Measurements from ENCODE around the gene KCNIP4.
"Not testable (repeated sequence)": the region's sequence is repeated elsewhere in the genome, so short reads cannot be mapped to it uniquely, and the experiment has no call there.

KCNIP4 gene

GRCh38 chr4:20760053-20760452 lies 1188.5 kb downstream of the KCNIP4 start:
- DNase-seq (no peak), ATAC-seq (no peak)
- Mint-ChIP-seq H3K27me3 (no peaks in the 10 kb centered on the region), H3K36me3 (ENCODE audit: low read depth) (no peaks in the 10 kb centered on the region), H3K4me1 (no peaks in the 10 kb centered on the region), H3K4me3 (no peak overlapping the region), H3K9me3 (no peaks in the 10 kb centered on the region), H3K27ac (no peak overlapping the region)

- Mint-ChIP-seq H3K27ac (no peak overlapping the region), H3K4me3 (no peak overlapping the region), H3K27me3 (no peaks in the 10 kb centered on the region), H3K4me1 (no peaks in the 10 kb centered on the region), H3K36me3 (ENCODE audit: low read depth) (peaks cover 10% of the 10 kb centered on the region), H3K9me3 (no peaks in the 10 kb centered on the region)
- DNase-seq = no peak
- no peak for ATAC-seq
Measured at GRCh38 chr4:20754036-20754435, 1194.5 kb downstream of the KCNIP4 start.

- Mint-ChIP-seq H3K4me1 (no peaks in the 10 kb centered on the region), H3K27me3 (no peaks in the 10 kb centered on the region), H3K27ac (no peak overlapping the region), H3K9me3 (no peaks in the 10 kb centered on the region), H3K4me3 (no peak overlapping the region), H3K36me3 (ENCODE audit: low read depth) (peaks cover 12% of the 10 kb centered on the region)
- ATAC-seq (no peak), DNase-seq (no peak)
Measured at GRCh38 chr4:20752641-20753040, 1195.9 kb downstream of the KCNIP4 start.

GRCh38 chr4:20746000-20746399 lies 1202.6 kb downstream of the KCNIP4 start:
- not testable (repeated sequence) for H3K27ac Mint-ChIP-seq, H3K4me3 Mint-ChIP-seq, ATAC-seq, DNase-seq, H3K4me1 Mint-ChIP-seq, H3K27me3 Mint-ChIP-seq
- H3K9me3 Mint-ChIP-seq = peaks cover 19% of the 10 kb centered on the region
- H3K36me3 Mint-ChIP-seq (ENCODE audit: low read depth) = peaks cover 17% of the 10 kb centered on the region

GRCh38 chr4:20735931-20736330 lies 1212.6 kb downstream of the KCNIP4 start:
- Mint-ChIP-seq H3K27ac (no peak overlapping the region), H3K36me3 (ENCODE audit: low read depth) (peaks cover 79% of the 10 kb centered on the region), H3K4me3 (no peak overlapping the region), H3K4me1 (no peaks in the 10 kb centered on the region), H3K9me3 (peaks cover 52% of the 10 kb centered on the region), H3K27me3 (no peaks in the 10 kb centered on the region)
- DNase-seq (no peak), ATAC-seq (no peak)

- ATAC-seq = no peak
Measured at GRCh38 chr4:20724915-20725314, 1223.7 kb downstream of the KCNIP4 start.

GRCh38 chr4:20723463-20723862 lies 1225.1 kb downstream of the KCNIP4 start:
- Mint-ChIP-seq H3K9me3 (no peaks in the 10 kb centered on the region), H3K27me3 (no peaks in the 10 kb centered on the region), H3K4me3 (no peak overlapping the region), H3K4me1 (no peaks in the 10 kb centered on the region), H3K27ac (no peak overlapping the region), H3K36me3 (ENCODE audit: low read depth) (peaks cover 73% of the 10 kb centered on the region)
- DNase-seq (no peak), ATAC-seq (no peak)

More at GRCh38 chr4:20724915-20725314, 1223.7 kb downstream of the KCNIP4 start:
- H3K4me3 Mint-ChIP-seq = no peak overlapping the region
- no peak for DNase-seq
- H3K27me3 Mint-ChIP-seq = no peaks in the 10 kb centered on the region
- H3K4me1 Mint-ChIP-seq = no peaks in the 10 kb centered on the region
- H3K9me3 Mint-ChIP-seq = no peaks in the 10 kb centered on the region
- H3K27ac Mint-ChIP-seq = no peak overlapping the region
- H3K36me3 Mint-ChIP-seq (ENCODE audit: low read depth) = peaks cover 68% of the 10 kb centered on the region

GRCh38 chr4:20723019-20723418 lies 1225.6 kb downstream of the KCNIP4 start:
- no peaks in the 10 kb centered on the region for H3K4me1 Mint-ChIP-seq
- H3K27me3 Mint-ChIP-seq = no peaks in the 10 kb centered on the region
- DNase-seq = no peak
- peaks cover 78% of the 10 kb centered on the region for H3K36me3 Mint-ChIP-seq (ENCODE audit: low read depth)
- no peaks in the 10 kb centered on the region for H3K9me3 Mint-ChIP-seq
- H3K4me3 Mint-ChIP-seq = no peak overlapping the region
- ATAC-seq = no peak
- no peak overlapping the region for H3K27ac Mint-ChIP-seq

GRCh38 chr4:20711335-20711734 lies 1237.2 kb downstream of the KCNIP4 start:
- H3K9me3 Mint-ChIP-seq = peaks cover 5% of the 10 kb centered on the region
- H3K27ac Mint-ChIP-seq = no peak overlapping the region
- no peak for DNase-seq
- no peak for ATAC-seq
- no peaks in the 10 kb centered on the region for H3K4me1 Mint-ChIP-seq
- no peak overlapping the region for H3K4me3 Mint-ChIP-seq
- no peaks in the 10 kb centered on the region for H3K27me3 Mint-ChIP-seq
- H3K36me3 Mint-ChIP-seq (ENCODE audit: low read depth) = peaks cover 40% of the 10 kb centered on the region

GRCh38 chr4:20700007-20700761 lies 1248.4 kb downstream of the KCNIP4 start, which contains the start of gene PACRGL:
PACRGL (plus strand) TSS chr4:20700458; CDS start chr4:20704482, 4,024 bp downstream.
- peak; percentile 92 for DNase-seq
- ATAC-seq = peak; percentile 100
- peaks cover 25% of the 10 kb centered on the region for H3K4me1 Mint-ChIP-seq
- peak within 1 kb of the TSS; percentile 92 for H3K27ac Mint-ChIP-seq
- H3K9me3 Mint-ChIP-seq = no peaks in the 10 kb centered on the region
- H3K27me3 Mint-ChIP-seq = peaks cover 2% of the 10 kb centered on the region
- peaks cover 14% of the 10 kb centered on the region for H3K36me3 Mint-ChIP-seq (ENCODE audit: low read depth)
- H3K4me3 Mint-ChIP-seq = peak within 1 kb of the TSS; percentile 90

GRCh38 chr4:20698820-20699219 lies 1249.8 kb downstream of the KCNIP4 start:
- no peak for ATAC-seq
- peaks cover 2% of the 10 kb centered on the region for H3K27me3 Mint-ChIP-seq

GRCh38 chr4:20698382-20698781 lies 1250.2 kb downstream of the KCNIP4 start:
- Mint-ChIP-seq H3K36me3 (ENCODE audit: low read depth) (peaks cover 1% of the 10 kb centered on the region), H3K27me3 (peaks cover 2% of the 10 kb centered on the region), H3K9me3 (no peaks in the 10 kb centered on the region), H3K4me3 (no peak overlapping the region), H3K4me1 (peaks cover 25% of the 10 kb centered on the region), H3K27ac (no peak overlapping the region)
- ATAC-seq = no peak
- no peak for DNase-seq

More at GRCh38 chr4:20698820-20699219, 1249.8 kb downstream of the KCNIP4 start:
- Mint-ChIP-seq H3K36me3 (ENCODE audit: low read depth) (peaks cover 3% of the 10 kb centered on the region), H3K4me1 (peaks cover 25% of the 10 kb centered on the region), H3K4me3 (peak overlapping the region; percentile 45), H3K9me3 (no peaks in the 10 kb centered on the region), H3K27ac (no peak overlapping the region)
- DNase-seq = no peak

- no peak for ATAC-seq
Measured at GRCh38 chr4:20696815-20697214, 1251.8 kb downstream of the KCNIP4 start.

GRCh38 chr4:20687864-20688263 lies 1260.7 kb downstream of the KCNIP4 start:
- Mint-ChIP-seq H3K27me3 (peaks cover 7% of the 10 kb centered on the region), H3K9me3 (no peaks in the 10 kb centered on the region), H3K4me1 (no peaks in the 10 kb centered on the region), H3K36me3 (ENCODE audit: low read depth) (no peaks in the 10 kb centered on the region), H3K27ac (no peak overlapping the region), H3K4me3 (no peak overlapping the region)
- DNase-seq (no peak), ATAC-seq (no peak)

More at GRCh38 chr4:20696815-20697214, 1251.8 kb downstream of the KCNIP4 start:
- peaks cover 1% of the 10 kb centered on the region for H3K36me3 Mint-ChIP-seq (ENCODE audit: low read depth)
- no peak overlapping the region for H3K27ac Mint-ChIP-seq
- H3K27me3 Mint-ChIP-seq = peaks cover 2% of the 10 kb centered on the region
- H3K4me3 Mint-ChIP-seq = no peak overlapping the region
- no peak for DNase-seq
- H3K9me3 Mint-ChIP-seq = no peaks in the 10 kb centered on the region
- peaks cover 15% of the 10 kb centered on the region for H3K4me1 Mint-ChIP-seq
